Breast epithelium (tissue), 4 donors: ENCODE results near the gene AQP6. TPM values are rescaled to one million over a fixed set of nuclear protein-coding genes. Genes with fewer than 3 reads are reported as not detected.
A peak's percentile ranks its signal among the peaks of the same experiment; 100 is the strongest.

Source experiments
- DNase-seq, 2 donors: peaks; one replicate each; pipeline ENCODE4 v3.0.0-alpha.2; 2019; ENCODE audit warnings: low spot score in 2 of 2
- H3K27ac ChIP-seq, 2 donors: fragments of 200-600 bp; sonication (generic) in 1 of 2; one replicate each; pipeline ENCODE4 v1.5.1; 2016 to 2019; ENCODE audit warnings: mild to moderate bottlenecking in 1 of 2
- H3K27me3 ChIP-seq, 2 donors: fragments of 200-600 bp; sonication (generic) in 1 of 2; one replicate each; pipeline versions ENCODE4 v1.5.1 to v1.6.0; 2017 to 2019; ENCODE audit warnings: control low read depth in 1 of 2, mild to moderate bottlenecking in 1 of 2
- H3K36me3 ChIP-seq: fragments of 200-600 bp; one replicate; pipeline ENCODE4 v1.5.1; 2019
- H3K4me1 ChIP-seq, 2 donors: fragments of 200-600 bp; sonication (generic); one replicate each; pipeline ENCODE4 v1.5.1; 2016 to 2019; ENCODE audit warnings: control low read depth in 1 of 2
- H3K4me3 ChIP-seq, 3 donors: fragments of 200-600 bp; sonication (generic); 1 replicate in 2 of 3; 2 replicates in 1 of 3; pipeline ENCODE4 v1.5.1; 2016 to 2019; ENCODE audit warnings: mild to moderate bottlenecking in 3 of 3, moderate library complexity in 2 of 3
- H3K9me3 ChIP-seq, 2 donors: fragments of 200-600 bp; sonication (generic) in 1 of 2; one replicate each; pipeline ENCODE4 v1.5.1; 2016 to 2019; ENCODE audit warnings: control low read depth in 1 of 2
- POLR2A ChIP-seq: fragments of 450-650 bp; IDR thresholded peaks from one replicate; pipeline ENCODE4 v1.6.1; 2016; ENCODE audit warnings: antibody characterized with exemption, mild to moderate bottlenecking, moderate library complexity
- POLR2AphosphoS5 ChIP-seq, 3 donors: sonication (generic); formaldehyde crosslinking; IDR thresholded peaks; one replicate each; pipeline ENCODE4 v1.6.1; 2017; ENCODE audit warnings: antibody characterized with exemption in 3 of 3
- intact Hi-C: fragments of 100-400 bp; cut with DNase I; formaldehyde crosslinking; loops from one replicate; pipeline ENCODE4 v1.15.1; 2023; ENCODE audit warnings: low total_unique reads
- total RNA-seq, 3 donors: library from RNA; depleted of rRNA; stranded (reverse); fragments of >200 nt; gene quantifications; one replicate each; pipeline ENCODE4 v1.1.0, GENCODE V29; 2016
- TF ChIP-seq, protein P1 (sequence below), 3 donors: fragments of 450-650 bp; IDR thresholded peaks; one replicate each; pipeline ENCODE4 v1.5.1; 2016 to 2017; ENCODE audit warnings: antibody characterized with exemption in 3 of 3, mild to moderate bottlenecking in 3 of 3, moderate library complexity in 3 of 3

The AQP6 gene
- total RNA-seq, 3 donors from 2014 or later = 0.16 TPM; not detected in 2

DNA sequence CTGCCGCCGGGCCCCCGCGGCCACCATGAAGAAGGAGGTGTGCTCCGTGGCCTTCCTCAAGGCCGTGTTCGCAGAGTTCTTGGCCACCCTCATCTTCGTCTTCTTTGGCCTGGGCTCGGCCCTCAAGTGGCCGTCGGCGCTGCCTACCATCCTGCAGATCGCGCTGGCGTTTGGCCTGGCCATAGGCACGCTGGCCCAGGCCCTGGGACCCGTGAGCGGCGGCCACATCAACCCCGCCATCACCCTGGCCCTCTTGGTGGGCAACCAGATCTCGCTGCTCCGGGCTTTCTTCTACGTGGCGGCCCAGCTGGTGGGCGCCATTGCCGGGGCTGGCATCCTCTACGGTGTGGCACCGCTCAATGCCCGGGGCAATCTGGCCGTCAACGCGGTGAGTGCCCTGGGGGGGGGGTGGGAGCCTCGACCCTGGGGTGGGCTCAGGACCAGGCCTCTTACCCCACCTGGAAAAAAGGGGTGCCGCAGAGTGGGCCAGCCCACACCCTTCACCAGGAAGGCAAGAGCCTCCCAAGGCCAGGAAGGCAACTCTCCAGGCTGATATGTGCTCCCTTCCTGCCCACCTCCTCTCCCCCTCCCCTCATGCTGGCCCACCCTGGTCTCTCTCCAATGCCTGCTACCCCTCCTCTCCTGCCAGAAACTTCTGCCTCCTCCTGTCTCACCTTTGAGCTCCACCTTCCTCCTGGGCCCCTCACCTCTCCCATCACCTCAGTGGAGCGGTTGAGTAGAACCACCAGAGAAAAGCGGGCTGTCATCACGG lies 10.6 kb upstream of the AQP6 start:
- Histone ChIP-seq H3K27me3 (no peaks in the 10 kb centered on the region), H3K9me3 (no peaks in the 10 kb centered on the region)

DNA sequence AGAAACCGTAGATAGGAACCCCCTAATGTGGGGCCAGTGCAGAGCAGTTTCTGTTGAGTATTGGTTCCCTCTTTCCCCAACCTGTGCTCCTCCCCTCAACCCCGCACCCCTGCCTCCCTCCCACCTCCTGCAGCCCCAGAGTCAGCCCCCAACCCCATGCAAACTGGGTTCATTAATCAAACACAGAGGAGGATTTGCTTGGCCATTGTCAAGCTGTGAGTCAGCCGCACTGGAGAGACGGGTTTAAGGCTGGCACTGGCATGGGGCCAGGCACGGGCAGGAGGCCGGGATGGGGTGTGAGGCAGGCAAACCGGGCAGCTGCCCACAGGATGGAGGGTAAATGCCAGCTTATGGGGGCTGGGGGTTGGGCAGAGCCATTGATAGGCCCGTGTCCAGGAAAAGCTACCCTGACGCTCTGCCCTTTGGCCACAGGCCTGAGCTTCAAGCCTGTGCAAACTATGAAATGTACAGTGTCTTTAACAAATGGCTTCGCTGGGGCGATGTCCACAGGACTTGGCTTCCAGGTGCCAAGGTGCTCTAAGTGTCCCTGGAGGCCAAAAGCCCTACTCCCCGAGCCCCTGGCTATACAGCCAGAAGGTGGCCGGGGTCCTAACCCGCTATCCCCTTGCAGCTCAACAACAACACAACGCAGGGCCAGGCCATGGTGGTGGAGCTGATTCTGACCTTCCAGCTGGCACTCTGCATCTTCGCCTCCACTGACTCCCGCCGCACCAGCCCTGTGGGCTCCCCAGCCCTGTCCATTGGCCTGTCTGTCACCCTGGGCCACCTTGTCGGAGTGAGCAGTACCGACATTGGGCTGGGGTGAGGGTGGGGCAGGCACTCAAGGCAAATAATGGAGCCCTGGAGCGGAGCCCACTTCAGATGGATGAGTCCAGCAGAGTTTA lies 9.6 kb upstream of the AQP6 start:
- Histone ChIP-seq H3K27me3 (peaks cover 0 to 3% of the 10 kb centered on the region in 2 donors), H3K4me1 (peaks cover 4 to 8% of the 10 kb centered on the region in 2 donors), H3K4me3 (no peak overlapping the region), H3K9me3 (no peaks in the 10 kb centered on the region), H3K27ac (peak overlapping the region; percentile 15 to 64), H3K36me3 (no peaks in the 10 kb centered on the region)
- intact Hi-C loops = loop anchor here (10.0 kb wide), 1 partner anchor 188 kb away; no protein-coding TSS in a partner anchor
- TF ChIP-seq POLR2AphosphoS5 (IDR thresholded peaks at IDR 0.05) = peak in 1 of 3 donors; percentile 49
- TF ChIP-seq POLR2A = no peak
- TF ChIP-seq, protein P1, sequence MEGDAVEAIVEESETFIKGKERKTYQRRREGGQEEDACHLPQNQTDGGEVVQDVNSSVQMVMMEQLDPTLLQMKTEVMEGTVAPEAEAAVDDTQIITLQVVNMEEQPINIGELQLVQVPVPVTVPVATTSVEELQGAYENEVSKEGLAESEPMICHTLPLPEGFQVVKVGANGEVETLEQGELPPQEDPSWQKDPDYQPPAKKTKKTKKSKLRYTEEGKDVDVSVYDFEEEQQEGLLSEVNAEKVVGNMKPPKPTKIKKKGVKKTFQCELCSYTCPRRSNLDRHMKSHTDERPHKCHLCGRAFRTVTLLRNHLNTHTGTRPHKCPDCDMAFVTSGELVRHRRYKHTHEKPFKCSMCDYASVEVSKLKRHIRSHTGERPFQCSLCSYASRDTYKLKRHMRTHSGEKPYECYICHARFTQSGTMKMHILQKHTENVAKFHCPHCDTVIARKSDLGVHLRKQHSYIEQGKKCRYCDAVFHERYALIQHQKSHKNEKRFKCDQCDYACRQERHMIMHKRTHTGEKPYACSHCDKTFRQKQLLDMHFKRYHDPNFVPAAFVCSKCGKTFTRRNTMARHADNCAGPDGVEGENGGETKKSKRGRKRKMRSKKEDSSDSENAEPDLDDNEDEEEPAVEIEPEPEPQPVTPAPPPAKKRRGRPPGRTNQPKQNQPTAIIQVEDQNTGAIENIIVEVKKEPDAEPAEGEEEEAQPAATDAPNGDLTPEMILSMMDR (IDR thresholded peaks at IDR 0.05) = no peak
- peak; percentile 73 to 92 for DNase-seq

More for the DNA sequence above, 10.6 kb upstream of the AQP6 start:
- intact Hi-C loops = loop anchor here (10.0 kb wide), 1 partner anchor 187 kb away; no protein-coding TSS in a partner anchor
- peaks cover under 1 to 4% of the 10 kb centered on the region in 2 donors for H3K4me1 ChIP-seq
- peak overlapping the region in 2 of 3 donors; percentile 52 to 70 for H3K4me3 ChIP-seq
- H3K27ac ChIP-seq = peak overlapping the region; percentile 20 to 64
- DNase-seq = no peak
- H3K36me3 ChIP-seq = no peaks in the 10 kb centered on the region
- TF ChIP-seq POLR2A = no peak

DNA sequence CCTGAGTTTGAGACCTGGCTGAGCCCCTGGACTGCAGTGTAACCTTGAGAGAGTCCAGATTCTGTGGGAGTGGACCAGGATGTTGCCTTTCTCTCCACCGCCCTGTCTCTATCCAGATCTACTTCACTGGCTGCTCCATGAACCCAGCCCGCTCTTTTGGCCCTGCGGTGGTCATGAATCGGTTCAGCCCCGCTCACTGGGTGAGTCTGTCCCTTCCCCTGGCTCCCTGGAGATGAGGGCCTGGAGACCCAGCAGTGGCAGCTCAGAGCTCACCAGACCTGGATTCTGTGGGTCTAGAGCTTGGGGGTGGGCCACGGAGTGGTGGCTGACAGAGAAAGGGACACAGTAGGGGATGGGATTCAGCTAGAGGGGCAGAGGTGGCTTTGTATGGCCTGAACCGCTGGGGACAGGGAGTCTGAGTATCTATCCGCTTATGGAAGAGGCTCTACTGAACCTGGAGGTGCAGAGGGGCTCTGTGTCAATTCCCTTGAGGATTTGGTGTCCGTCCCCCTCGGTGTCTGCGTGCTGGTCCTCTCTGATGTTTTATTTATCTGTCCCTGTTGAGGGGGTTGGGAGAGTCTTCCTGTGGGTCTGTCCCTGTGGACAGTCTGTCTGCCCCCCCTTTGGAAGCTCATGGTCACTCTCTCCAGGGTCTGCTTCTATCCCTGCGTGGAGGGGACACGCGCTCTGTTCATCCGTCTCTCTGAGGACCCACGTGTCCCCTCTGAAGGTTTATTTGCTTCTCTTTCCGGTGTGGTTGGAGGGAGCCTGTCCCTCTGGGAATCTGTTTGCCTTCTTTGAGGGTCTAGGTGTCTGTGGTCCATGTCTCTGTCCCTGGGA lies 8.6 kb upstream of the AQP6 start:
- Histone ChIP-seq H3K36me3 (no peaks in the 10 kb centered on the region), H3K4me1 (peaks cover 4 to 8% of the 10 kb centered on the region in 2 donors), H3K27me3 (peaks cover 0 to 3% of the 10 kb centered on the region in 2 donors), H3K27ac (no peak overlapping the region), H3K9me3 (no peaks in the 10 kb centered on the region), H3K4me3 (no peak overlapping the region)
- intact Hi-C loops = loop anchor here (10.0 kb wide), 1 partner anchor 189 kb away; no protein-coding TSS in a partner anchor
- TF ChIP-seq, protein P1 (IDR thresholded peaks at IDR 0.05) = no peak
- TF ChIP-seq POLR2A (no peak), POLR2AphosphoS5 (IDR thresholded peaks at IDR 0.05) (no peak)
- DNase-seq = no peak

DNA sequence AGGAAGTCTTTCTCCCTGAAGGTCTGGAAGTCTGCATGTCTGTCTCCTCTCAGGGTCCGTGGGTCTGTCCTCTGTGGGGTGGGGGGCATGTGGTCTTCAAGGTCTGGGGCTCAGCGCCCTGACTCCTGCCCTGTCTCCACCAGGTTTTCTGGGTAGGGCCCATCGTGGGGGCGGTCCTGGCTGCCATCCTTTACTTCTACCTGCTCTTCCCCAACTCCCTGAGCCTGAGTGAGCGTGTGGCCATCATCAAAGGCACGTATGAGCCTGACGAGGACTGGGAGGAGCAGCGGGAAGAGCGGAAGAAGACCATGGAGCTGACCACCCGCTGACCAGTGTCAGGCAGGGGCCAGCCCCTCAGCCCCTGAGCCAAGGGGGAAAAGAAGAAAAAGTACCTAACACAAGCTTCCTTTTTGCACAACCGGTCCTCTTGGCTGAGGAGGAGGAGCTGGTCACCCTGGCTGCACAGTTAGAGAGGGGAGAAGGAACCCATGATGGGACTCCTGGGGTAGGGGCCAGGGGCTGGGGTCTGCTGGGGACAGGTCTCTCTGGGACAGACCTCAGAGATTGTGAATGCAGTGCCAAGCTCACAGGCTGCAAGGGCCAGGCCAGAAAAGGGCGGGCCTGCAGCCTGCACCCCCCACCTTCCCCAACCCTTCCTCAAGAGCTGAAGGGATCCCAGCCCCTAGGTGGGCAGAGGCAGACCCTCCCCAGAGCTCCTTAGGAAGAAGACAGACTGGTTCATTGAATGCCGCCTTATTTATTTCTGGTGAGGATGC lies 7.7 kb upstream of the AQP6 start:
- intact Hi-C loops = loop anchor here (10.0 kb wide), 1 partner anchor 190 kb away; no protein-coding TSS in a partner anchor
- H3K9me3 ChIP-seq = no peaks in the 10 kb centered on the region
- peaks cover 0 to 3% of the 10 kb centered on the region in 2 donors for H3K27me3 ChIP-seq
- no peaks in the 10 kb centered on the region for H3K36me3 ChIP-seq
- no peak for DNase-seq
- H3K4me1 ChIP-seq = peaks cover 4 to 8% of the 10 kb centered on the region in 2 donors
- TF ChIP-seq POLR2AphosphoS5 (IDR thresholded peaks at IDR 0.05) (no peak), POLR2A (no peak)
- TF ChIP-seq, protein P1 (IDR thresholded peaks at IDR 0.05) = no peak
- H3K4me3 ChIP-seq = no peak overlapping the region
- no peak overlapping the region for H3K27ac ChIP-seq
